ENCODE measurements around the gene ENKUR.

DNA sequence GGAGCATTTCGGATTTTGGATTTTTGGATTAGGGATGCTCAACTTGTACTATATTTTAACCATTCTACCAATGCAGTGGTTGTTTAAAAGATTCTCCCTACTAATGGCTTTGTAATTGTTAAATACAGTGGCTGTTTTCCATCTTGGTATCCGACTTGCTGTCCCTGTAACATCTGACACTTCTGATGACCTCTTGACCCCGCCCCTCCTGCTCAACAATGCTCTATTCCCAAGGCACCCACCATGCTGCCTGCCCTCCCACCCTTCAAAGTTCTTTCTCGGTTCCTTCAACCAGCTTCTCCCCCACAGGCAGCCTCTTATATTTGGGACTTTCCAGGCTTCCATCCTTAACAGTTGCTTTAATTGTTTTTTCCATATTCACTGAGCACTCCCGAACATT is 65.5 kb downstream of the ENKUR start:
- TF ChIP-seq CTCF (conservative IDR thresholded peaks at IDR 0.05; ENCODE audit: low read depth, low read length) (no peak), EZH2 (IDR thresholded peaks at IDR 0.05; ENCODE audit: borderline replicate concordance, low read depth, low read length, poor library complexity, severe bottlenecking) (no peak)

Data from A673 (cell line).